ENCODE measurements around the gene CDC45. TPM values are rescaled to one million over a fixed set of nuclear protein-coding genes. Genes with fewer than 3 reads are reported as not detected.

Gene CDC45
- polyA plus RNA-seq, 1 donor, result 7.4 TPM

GRCh38 chr22:19566279-19567156 lies 86.8 kb downstream of the CDC45 start:
- no peak for DNase-seq

GRCh38 chr22:19567157-19568009 lies 87.7 kb downstream of the CDC45 start:
- no peak for DNase-seq

- DNase-seq, result no peak
Observed at GRCh38 chr22:19568337-19569275, 88.9 kb downstream of the CDC45 start.

- DNase-seq, result no peak
Observed at GRCh38 chr22:19569276-19569640, 89.5 kb downstream of the CDC45 start.

GRCh38 chr22:19569976-19570375 lies 90.3 kb downstream of the CDC45 start:
- DNase-seq, result no peak

Other genes with a start within 250 kb of the CDC45 start
- 36.3 TPM for gene CLTCL1, start 188.2 kb upstream of the CDC45 start, polyA plus RNA-seq (ENCODE audit: insufficient read length)
- 20.2 TPM for gene HIRA, start 48.2 kb upstream of the CDC45 start, polyA plus RNA-seq (ENCODE audit: insufficient read length)
- gene MRPL40, start 47.4 kb upstream of the CDC45 start, polyA plus RNA-seq (ENCODE audit: insufficient read length), result 31.4 TPM
- 35.7 TPM for gene C22orf39, start 32.2 kb upstream of the CDC45 start, polyA plus RNA-seq (ENCODE audit: insufficient read length)
- gene UFD1, start 727 bp upstream of the CDC45 start, polyA plus RNA-seq (ENCODE audit: insufficient read length), result 40.6 TPM
- gene CLDN5, start 44.5 kb downstream of the CDC45 start, polyA plus RNA-seq (ENCODE audit: insufficient read length), result 58.6 TPM
- gene SEPTIN5, start 234.6 kb downstream of the CDC45 start, polyA plus RNA-seq (ENCODE audit: insufficient read length), result 130 TPM
- gene GP1BB, start 243.6 kb downstream of the CDC45 start, polyA plus RNA-seq (ENCODE audit: insufficient read length), result 22.8 TPM

Data from hindlimb muscle (tissue), 1 donor.